Smooth muscle cell of the brain vasculature (primary cell): ENCODE results near the gene BEAN1.
"Not testable (repeated sequence)": the region's sequence is repeated elsewhere in the genome, so short reads cannot be mapped to it uniquely, and the experiment has no call there.

ENCODE experiments used
- DNase-seq: peaks from one replicate; pipeline ENCODE4 v3.0.0-alpha.2; 2012; ENCODE audit warnings: low read depth, low spot score

The BEAN1 gene

DNA sequence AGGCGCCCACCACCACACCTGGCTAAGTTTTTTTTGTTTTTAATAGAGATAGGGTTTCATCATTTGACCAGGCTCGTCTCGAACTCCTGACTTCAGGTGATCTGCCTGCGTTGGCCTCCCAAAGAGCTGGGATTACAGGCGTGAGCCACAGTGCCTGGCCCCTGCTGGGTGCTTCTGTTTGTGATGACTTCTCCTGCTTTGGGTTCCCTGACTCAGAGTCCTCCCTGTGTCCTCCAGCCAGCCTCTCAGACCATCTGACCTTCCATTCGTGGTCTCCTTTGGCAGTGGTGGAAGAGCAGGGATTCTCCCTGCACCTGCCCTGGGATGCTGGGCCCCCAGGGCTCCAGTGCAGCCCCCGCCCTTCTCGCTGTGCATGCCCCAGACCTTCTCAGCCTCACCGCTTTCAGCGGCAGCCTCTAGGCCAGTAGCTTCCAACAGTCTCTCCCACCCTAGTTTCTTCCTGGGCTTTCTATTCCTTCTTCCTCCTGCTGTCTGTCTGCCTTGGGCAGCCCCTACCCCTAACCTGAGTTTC lies 13.2 kb downstream of the BEAN1 start:
- DNase-seq, result no peak

DNA sequence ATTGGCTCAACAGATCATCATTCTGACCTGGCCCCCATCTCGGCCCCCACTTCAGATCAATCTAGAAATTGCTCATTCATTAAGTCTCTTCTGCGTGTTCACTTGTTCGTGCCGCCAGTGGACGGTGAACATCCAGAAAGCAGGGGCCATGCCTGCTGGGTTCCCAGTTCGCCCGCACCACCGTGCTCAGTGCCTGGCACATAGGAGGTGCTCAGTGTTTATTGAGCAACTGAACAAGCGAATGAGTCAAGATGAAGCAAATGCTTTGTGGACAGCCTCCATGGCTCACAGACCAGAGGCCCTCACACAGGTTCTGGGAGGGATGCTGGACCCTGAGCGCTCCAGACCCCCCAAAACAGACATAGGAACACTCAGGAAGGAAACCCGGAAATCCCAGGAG lies 13.9 kb downstream of the BEAN1 start:
- DNase-seq, result no peak

GRCh38 chr16:66441586-66442375 lies 14.7 kb downstream of the BEAN1 start:
- no peak for DNase-seq

- no peak for DNase-seq
Measured at GRCh38 chr16:66442502-66443268, 15.6 kb downstream of the BEAN1 start.

DNA sequence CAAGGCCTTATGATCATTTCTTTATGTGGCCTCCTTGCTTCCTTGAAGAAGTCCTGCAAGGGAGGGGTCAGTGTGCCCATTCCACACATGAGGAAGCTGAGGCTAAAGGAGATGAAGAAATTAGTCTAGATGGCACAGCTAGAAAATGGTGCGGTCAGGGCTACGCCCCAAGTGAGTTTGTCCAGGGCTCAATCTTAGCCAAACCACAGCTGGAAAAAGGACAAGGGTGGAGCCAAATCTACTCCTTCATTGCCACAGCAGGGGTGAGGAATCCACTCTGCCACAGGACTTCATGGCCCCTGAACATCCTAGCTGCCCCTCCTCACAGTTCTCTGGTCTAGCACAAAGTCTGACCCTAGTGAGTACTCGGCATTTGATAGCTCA lies 16.2 kb downstream of the BEAN1 start:
- no peak for DNase-seq

GRCh38 chr16:66444049-66444481 lies 17.0 kb downstream of the BEAN1 start:
- DNase-seq, result no peak

DNA sequence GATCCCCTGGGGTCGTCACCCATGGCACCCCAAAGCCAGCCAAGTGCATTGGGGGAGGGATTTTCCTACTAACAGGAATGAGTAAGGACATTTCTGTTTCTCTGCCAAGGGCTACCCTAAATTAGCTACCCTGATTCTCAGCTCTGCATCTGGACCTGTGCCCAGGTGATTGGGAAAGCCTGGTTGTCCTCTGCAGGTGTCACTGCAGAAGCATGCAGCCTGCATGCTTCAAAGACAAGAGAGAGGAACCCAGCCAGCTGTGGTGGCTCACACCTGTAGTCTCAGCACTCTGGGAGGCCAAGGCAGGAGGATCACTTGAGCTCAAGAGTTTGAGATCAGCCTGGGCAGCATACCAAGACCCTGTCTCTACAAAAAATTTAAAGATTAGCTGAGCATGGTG lies 19.6 kb downstream of the BEAN1 start:
- DNase-seq, result no peak

DNA sequence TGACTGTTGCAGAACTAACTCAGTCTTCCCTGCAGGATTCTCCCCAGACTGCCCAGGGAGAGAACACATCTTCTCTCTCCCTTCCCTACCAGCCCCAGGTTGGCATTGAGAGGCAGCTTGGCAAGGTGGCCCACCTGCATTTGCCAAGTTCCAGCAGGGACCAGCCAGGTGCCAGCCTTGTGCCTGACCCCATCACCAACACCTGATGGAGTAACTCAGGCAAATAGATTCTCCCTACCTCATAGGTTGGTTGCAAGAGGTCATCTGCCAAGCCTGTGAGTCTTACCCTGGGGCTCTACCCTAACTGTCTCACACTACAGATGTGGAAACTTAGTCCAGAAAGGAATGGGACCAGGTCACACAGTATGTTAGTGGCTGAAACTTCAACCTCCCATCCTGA lies 20.4 kb downstream of the BEAN1 start:
- DNase-seq, result no peak

DNA sequence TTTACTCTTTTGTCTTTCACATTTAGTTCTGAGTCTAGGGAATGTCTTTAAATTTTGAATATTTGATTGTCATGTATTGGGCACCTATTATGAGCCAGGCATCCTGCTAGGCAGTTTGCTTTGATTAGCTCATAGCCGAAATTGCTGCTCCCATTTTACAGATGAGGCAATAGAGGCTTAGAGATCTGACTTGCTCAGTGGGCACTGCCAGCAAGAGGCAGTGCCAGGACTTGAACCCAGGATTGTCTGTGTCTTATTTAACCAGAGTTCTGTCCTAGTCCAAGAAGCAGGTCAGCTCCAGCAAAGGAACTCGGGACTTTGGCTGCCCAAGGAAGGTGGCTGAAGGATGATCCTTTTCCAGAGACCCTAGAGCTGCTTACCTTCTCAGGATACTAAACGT lies 24.5 kb downstream of the BEAN1 start:
- DNase-seq, result no peak

DNA sequence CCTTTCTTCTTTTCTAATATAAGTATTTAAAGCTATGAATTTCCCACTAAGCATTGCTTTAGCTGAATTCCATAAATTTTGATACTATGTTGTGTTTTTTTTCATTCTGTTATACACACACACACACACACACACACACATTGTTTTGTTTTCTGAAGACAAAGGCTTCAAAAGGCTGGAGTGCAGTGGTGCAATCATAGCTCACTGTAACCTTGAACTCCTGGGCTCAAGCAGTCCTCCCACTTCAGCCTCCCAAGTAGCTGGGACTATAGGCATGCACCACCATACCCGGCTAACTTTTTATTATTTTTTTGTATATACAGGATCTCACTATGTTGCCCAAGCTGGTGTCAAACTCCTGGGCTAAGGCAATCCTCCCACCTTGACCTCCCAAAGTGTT lies 26.1 kb downstream of the BEAN1 start:
- DNase-seq, result not testable (repeated sequence)

- DNase-seq, result no peak
Measured at GRCh38 chr16:66454751-66455150, 27.7 kb downstream of the BEAN1 start.

- no peak for DNase-seq
Measured at GRCh38 chr16:66455970-66456369, 28.9 kb downstream of the BEAN1 start.

- DNase-seq, result no peak
Measured at GRCh38 chr16:66457888-66458287, 30.8 kb downstream of the BEAN1 start.

- no peak for DNase-seq
Measured at GRCh38 chr16:66458292-66458691, 31.2 kb downstream of the BEAN1 start.

GRCh38 chr16:66458853-66459252 lies 31.8 kb downstream of the BEAN1 start:
- DNase-seq, result no peak

DNA sequence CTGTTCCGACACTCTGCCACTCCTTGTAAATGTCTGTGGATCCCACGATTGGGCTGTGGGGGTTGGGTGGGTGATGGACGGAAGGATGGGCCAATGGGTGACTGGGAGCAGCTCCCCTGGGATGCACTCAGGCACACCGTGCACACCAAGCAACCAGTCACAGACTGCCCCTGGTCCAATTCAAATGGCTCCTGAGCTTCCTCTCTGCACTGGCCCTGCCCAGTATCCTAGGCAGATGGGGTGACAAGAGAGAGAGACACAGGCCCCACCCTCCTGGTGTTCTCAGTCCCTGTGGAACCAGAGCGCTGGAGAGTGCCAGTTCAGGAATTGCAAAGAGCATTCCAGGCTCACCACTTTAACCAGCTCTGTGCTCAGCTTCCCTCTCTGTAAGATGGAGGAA lies 32.8 kb downstream of the BEAN1 start:
- DNase-seq, result no peak

GRCh38 chr16:66460703-66461102 lies 33.6 kb downstream of the BEAN1 start:
- DNase-seq, result no peak

DNA sequence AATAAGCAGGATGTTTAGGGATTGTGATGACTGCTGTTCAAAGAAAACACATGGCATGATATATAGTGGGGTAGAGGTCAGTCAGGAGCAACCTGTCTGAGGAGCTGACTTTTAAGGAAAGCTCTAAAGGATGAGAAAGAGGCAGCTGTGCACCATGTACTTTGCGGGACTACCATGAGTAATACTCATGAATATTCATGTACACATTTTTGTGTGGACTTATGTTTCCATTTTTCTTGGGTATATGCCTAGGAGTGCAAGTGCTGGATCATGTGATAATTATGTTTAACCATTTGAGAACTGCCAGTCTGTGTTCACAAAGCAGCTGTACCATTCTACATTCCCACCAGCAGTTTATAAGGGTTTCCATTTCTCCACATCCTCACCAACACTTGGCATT lies 35.8 kb downstream of the BEAN1 start:
- DNase-seq, result no peak

DNA sequence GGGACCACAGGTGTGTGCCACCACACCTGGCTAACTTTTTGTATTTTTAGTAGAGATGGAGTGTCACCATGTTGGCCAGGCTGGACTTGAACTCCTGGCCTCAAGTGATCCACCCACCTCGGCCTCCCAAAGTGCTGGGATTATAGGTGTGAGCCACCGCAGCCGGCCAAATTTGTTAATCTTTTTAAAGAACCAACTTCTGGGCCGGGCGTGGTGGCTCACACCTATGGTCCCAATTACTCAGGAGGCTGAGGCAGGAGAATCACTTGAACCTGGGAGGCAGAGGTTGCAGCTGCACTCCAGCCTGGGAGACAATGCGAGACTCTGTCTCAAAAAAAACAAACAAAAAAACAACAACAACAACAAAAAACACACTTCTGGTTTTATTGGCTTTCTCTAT lies 38.9 kb downstream of the BEAN1 start:
- not testable (repeated sequence) for DNase-seq

- DNase-seq, result not testable (repeated sequence)
Measured at GRCh38 chr16:66466636-66467035, 39.5 kb downstream of the BEAN1 start.

- DNase-seq, result no peak
Measured at GRCh38 chr16:66467611-66468010, 40.5 kb downstream of the BEAN1 start.

DNA sequence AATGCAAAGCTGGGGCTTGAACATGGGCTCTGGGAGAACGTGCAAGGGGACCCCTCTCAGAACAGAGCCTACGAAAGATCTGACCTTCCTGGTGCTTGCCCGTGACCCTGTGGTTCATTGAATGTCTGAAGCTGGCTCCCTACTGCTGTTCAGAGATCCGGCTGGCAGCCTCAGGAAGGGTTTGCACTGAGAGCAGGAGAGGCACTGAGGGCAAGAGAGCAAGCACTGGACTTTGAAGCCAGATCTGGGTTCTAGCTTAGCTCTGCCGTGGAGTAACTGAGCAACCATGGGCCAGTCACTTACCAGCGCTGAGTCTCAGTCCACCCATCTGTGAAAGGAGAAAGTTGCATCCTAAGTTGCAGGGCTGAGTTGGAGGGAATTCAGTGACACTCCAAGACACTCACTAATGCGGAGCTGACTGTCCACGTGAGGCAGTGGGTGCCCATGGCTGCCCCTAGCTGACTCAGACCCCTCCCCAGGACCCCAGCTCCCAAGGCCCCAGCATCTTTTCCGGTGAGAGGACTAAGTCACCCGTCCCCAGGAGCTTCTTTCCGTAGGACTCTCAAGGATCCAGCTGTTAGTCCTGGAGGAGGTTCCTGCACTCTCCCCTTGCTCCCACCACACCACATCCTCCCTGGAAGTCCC lies 41.3 kb downstream of the BEAN1 start:
- DNase-seq, result no peak
